Measurements from ENCODE around the gene TIMD4.

The TIMD4 gene

GRCh38 chr5:156892223-156892622, 70.8 kb downstream of the TIMD4 start:
- Histone ChIP-seq H3K9me3 (replicated peaks in 1 of 2; ENCODE audit: control insufficient read depth in 2 of 2, insufficient read depth in 1 of 2, low read depth in 1 of 2, low read length in 2 of 2) (no peaks in the 10 kb centered on the region), H3K4me3 (ENCODE audit: low read length in 2 of 2) (no peak overlapping the region), H2BK12ac (ENCODE audit: low read length) (no peak overlapping the region), H3K14ac (ENCODE audit: low read length) (no peak overlapping the region), H4K8ac (ENCODE audit: low read depth, low read length) (no peak overlapping the region), H4K91ac (ENCODE audit: low read depth, low read length, poor library complexity) (no peak overlapping the region), H2BK120ac (ENCODE audit: low read depth, low read length) (no peak overlapping the region), H3K18ac (ENCODE audit: low read length) (no peak overlapping the region), H2AFZ (ENCODE audit: low read length) (no peak overlapping the region), H3K23ac (ENCODE audit: low read depth, low read length, poor library complexity) (no peak overlapping the region), H2BK15ac (ENCODE audit: low read length) (no peak overlapping the region), H3K4ac (ENCODE audit: low read length) (no peak overlapping the region), H2AK5ac (ENCODE audit: low read depth, low read length) (no peak overlapping the region), H3K27ac (replicated peaks; ENCODE audit: low read length) (no peak overlapping the region), H3K9ac (ENCODE audit: low read depth, low read length, poor library complexity) (no peak overlapping the region), H3K4me2 (ENCODE audit: insufficient read depth, low read length, poor library complexity, severe bottlenecking) (no peak overlapping the region), H3K79me1 (ENCODE audit: low read depth, low read length) (no peaks in the 10 kb centered on the region), H3K4me1 (ENCODE audit: control insufficient read depth in 2 of 2, insufficient read depth in 1 of 2, low read depth in 1 of 2, low read length in 2 of 2) (no peaks in the 10 kb centered on the region), H3K27me3 (ENCODE audit: control insufficient read depth in 3 of 3, insufficient read depth in 3 of 3, low read depth in 1 of 3, low read length in 3 of 3) (no peaks in the 10 kb centered on the region), H3K36me3 (replicated peaks in 1 of 2; ENCODE audit: control insufficient read depth in 2 of 2, insufficient read depth in 2 of 2, low read length in 2 of 2) (no peaks in the 10 kb centered on the region), H2BK5ac (ENCODE audit: low read length) (no peak overlapping the region)
- DNase-seq (ENCODE audit: low spot score): no peak
- no CpG with 5 or more reads among the region's 1 CpG for WGBS, 2 donors (ENCODE audit: extremely low coverage in 2 of 2, insufficient read length in 2 of 2, insufficient replicate concordance in 1 of 2)

GRCh38 chr5:156888520-156888919, 74.5 kb downstream of the TIMD4 start:
- Histone ChIP-seq H3K9ac (ENCODE audit: low read depth, low read length, poor library complexity) (no peak overlapping the region), H2BK5ac (ENCODE audit: low read length) (no peak overlapping the region), H3K23ac (ENCODE audit: low read depth, low read length, poor library complexity) (no peak overlapping the region), H4K91ac (ENCODE audit: low read depth, low read length, poor library complexity) (no peak overlapping the region), H3K4ac (ENCODE audit: low read length) (no peak overlapping the region), H3K27me3 (ENCODE audit: control insufficient read depth in 3 of 3, insufficient read depth in 3 of 3, low read depth in 1 of 3, low read length in 3 of 3) (no peaks in the 10 kb centered on the region), H2AFZ (ENCODE audit: low read length) (no peak overlapping the region), H3K14ac (ENCODE audit: low read length) (no peak overlapping the region), H2AK5ac (ENCODE audit: low read depth, low read length) (no peak overlapping the region), H4K8ac (ENCODE audit: low read depth, low read length) (no peak overlapping the region), H3K4me3 (ENCODE audit: low read length in 2 of 2) (no peak overlapping the region), H3K79me1 (ENCODE audit: low read depth, low read length) (no peaks in the 10 kb centered on the region), H3K18ac (ENCODE audit: low read length) (no peak overlapping the region), H2BK12ac (ENCODE audit: low read length) (no peak overlapping the region), H3K36me3 (replicated peaks in 1 of 2; ENCODE audit: control insufficient read depth in 2 of 2, insufficient read depth in 2 of 2, low read length in 2 of 2) (no peaks in the 10 kb centered on the region), H3K4me1 (ENCODE audit: control insufficient read depth in 2 of 2, insufficient read depth in 1 of 2, low read depth in 1 of 2, low read length in 2 of 2) (no peaks in the 10 kb centered on the region), H3K27ac (replicated peaks; ENCODE audit: low read length) (no peak overlapping the region), H2BK15ac (ENCODE audit: low read length) (no peak overlapping the region), H3K9me3 (replicated peaks in 1 of 2; ENCODE audit: control insufficient read depth in 2 of 2, insufficient read depth in 1 of 2, low read depth in 1 of 2, low read length in 2 of 2) (no peaks in the 10 kb centered on the region), H2BK120ac (ENCODE audit: low read depth, low read length) (no peak overlapping the region), H3K4me2 (ENCODE audit: insufficient read depth, low read length, poor library complexity, severe bottlenecking) (no peak overlapping the region)
- DNase-seq (ENCODE audit: low spot score): no peak
- WGBS, 2 donors (ENCODE audit: extremely low coverage in 2 of 2, insufficient read length in 2 of 2, insufficient replicate concordance in 1 of 2): no CpG with 5 or more reads among the region's 2 CpGs

GRCh38 chr5:156883316-156883875, 79.6 kb downstream of the TIMD4 start:
- H3K9me3 ChIP-seq (replicated peaks in 1 of 2; ENCODE audit: control insufficient read depth in 2 of 2, insufficient read depth in 1 of 2, low read depth in 1 of 2, low read length in 2 of 2): peaks cover 0 to 2% of the 10 kb centered on the region in 2 donors
- no peak overlapping the region for H4K8ac ChIP-seq (ENCODE audit: low read depth, low read length)
- H3K14ac ChIP-seq (ENCODE audit: low read length): no peak overlapping the region
- WGBS, 2 donors (ENCODE audit: extremely low coverage in 2 of 2, insufficient read length in 2 of 2, insufficient replicate concordance in 1 of 2): no CpG with 5 or more reads among the region's 3 CpGs
- no peak overlapping the region for H3K18ac ChIP-seq (ENCODE audit: low read length)
- H3K27me3 ChIP-seq (ENCODE audit: control insufficient read depth in 3 of 3, insufficient read depth in 3 of 3, low read depth in 1 of 3, low read length in 3 of 3): peaks cover 0 to 2% (median 0%) of the 10 kb centered on the region in 3 experiments
- H3K36me3 ChIP-seq (replicated peaks in 1 of 2; ENCODE audit: control insufficient read depth in 2 of 2, insufficient read depth in 2 of 2, low read length in 2 of 2): no peaks in the 10 kb centered on the region
- no peaks in the 10 kb centered on the region for H3K4me1 ChIP-seq (ENCODE audit: control insufficient read depth in 2 of 2, insufficient read depth in 1 of 2, low read depth in 1 of 2, low read length in 2 of 2)
- H2BK5ac ChIP-seq (ENCODE audit: low read length): no peak overlapping the region
- no peak overlapping the region for H3K27ac ChIP-seq (replicated peaks; ENCODE audit: low read length)
- H3K79me1 ChIP-seq (ENCODE audit: low read depth, low read length): no peaks in the 10 kb centered on the region
- no peak overlapping the region for H2BK120ac ChIP-seq (ENCODE audit: low read depth, low read length)
- H2BK12ac ChIP-seq (ENCODE audit: low read length): no peak overlapping the region
- no peak overlapping the region for H2AK5ac ChIP-seq (ENCODE audit: low read depth, low read length)
- H2AFZ ChIP-seq (ENCODE audit: low read length): no peak overlapping the region
- DNase-seq (ENCODE audit: low spot score): no peak
- no peak overlapping the region for H4K91ac ChIP-seq (ENCODE audit: low read depth, low read length, poor library complexity)
- no peak overlapping the region for H3K9ac ChIP-seq (ENCODE audit: low read depth, low read length, poor library complexity)
- H3K23ac ChIP-seq (ENCODE audit: low read depth, low read length, poor library complexity): no peak overlapping the region
- no peak overlapping the region for H3K4me2 ChIP-seq (ENCODE audit: insufficient read depth, low read length, poor library complexity, severe bottlenecking)
- no peak overlapping the region for H3K4ac ChIP-seq (ENCODE audit: low read length)
- H3K4me3 ChIP-seq (ENCODE audit: low read length in 2 of 2): no peak overlapping the region
- H2BK15ac ChIP-seq (ENCODE audit: low read length): no peak overlapping the region

GRCh38 chr5:156879665-156880285, 83.3 kb downstream of the TIMD4 start:
- peaks cover 0 to 2% (median 0%) of the 10 kb centered on the region in 3 experiments for H3K27me3 ChIP-seq (ENCODE audit: control insufficient read depth in 3 of 3, insufficient read depth in 3 of 3, low read depth in 1 of 3, low read length in 3 of 3)
- no peaks in the 10 kb centered on the region for H3K79me1 ChIP-seq (ENCODE audit: low read depth, low read length)
- H3K27ac ChIP-seq (replicated peaks; ENCODE audit: low read length): no peak overlapping the region
- H3K9me3 ChIP-seq (replicated peaks in 1 of 2; ENCODE audit: control insufficient read depth in 2 of 2, insufficient read depth in 1 of 2, low read depth in 1 of 2, low read length in 2 of 2): peaks cover 0 to 2% of the 10 kb centered on the region in 2 donors
- no peak overlapping the region for H4K91ac ChIP-seq (ENCODE audit: low read depth, low read length, poor library complexity)
- DNase-seq (ENCODE audit: low spot score): no peak
- H3K4ac ChIP-seq (ENCODE audit: low read length): no peak overlapping the region
- H3K4me2 ChIP-seq (ENCODE audit: insufficient read depth, low read length, poor library complexity, severe bottlenecking): no peak overlapping the region
- H3K14ac ChIP-seq (ENCODE audit: low read length): no peak overlapping the region
- no peak overlapping the region for H2AFZ ChIP-seq (ENCODE audit: low read length)
- no peak overlapping the region for H2BK5ac ChIP-seq (ENCODE audit: low read length)
- no peak overlapping the region for H3K18ac ChIP-seq (ENCODE audit: low read length)
- H3K23ac ChIP-seq (ENCODE audit: low read depth, low read length, poor library complexity): no peak overlapping the region
- WGBS, 2 donors (ENCODE audit: extremely low coverage in 2 of 2, insufficient read length in 2 of 2, insufficient replicate concordance in 1 of 2): no CpG with 5 or more reads among the region's 3 CpGs
- no peaks in the 10 kb centered on the region for H3K4me1 ChIP-seq (ENCODE audit: control insufficient read depth in 2 of 2, insufficient read depth in 1 of 2, low read depth in 1 of 2, low read length in 2 of 2)
- no peak overlapping the region for H2BK15ac ChIP-seq (ENCODE audit: low read length)
- no peaks in the 10 kb centered on the region for H3K36me3 ChIP-seq (replicated peaks in 1 of 2; ENCODE audit: control insufficient read depth in 2 of 2, insufficient read depth in 2 of 2, low read length in 2 of 2)
- no peak overlapping the region for H2BK12ac ChIP-seq (ENCODE audit: low read length)
- H2AK5ac ChIP-seq (ENCODE audit: low read depth, low read length): no peak overlapping the region
- H4K8ac ChIP-seq (ENCODE audit: low read depth, low read length): no peak overlapping the region
- H3K9ac ChIP-seq (ENCODE audit: low read depth, low read length, poor library complexity): no peak overlapping the region
- no peak overlapping the region for H2BK120ac ChIP-seq (ENCODE audit: low read depth, low read length)
- H3K4me3 ChIP-seq (ENCODE audit: low read length in 2 of 2): no peak overlapping the region
